ENCODE results near the gene CCDC92B. TPM values are rescaled to one million over a fixed set of nuclear protein-coding genes. Genes with fewer than 3 reads are reported as not detected.
A peak's percentile ranks its signal among the peaks of the same experiment; 100 is the strongest.

Gene CCDC92B
- total and polyA plus RNA-seq, 2 of the 13 experiments (the other 11 are each of a cell fraction or from before 2014, with no cell fraction given): not detected

DNA sequence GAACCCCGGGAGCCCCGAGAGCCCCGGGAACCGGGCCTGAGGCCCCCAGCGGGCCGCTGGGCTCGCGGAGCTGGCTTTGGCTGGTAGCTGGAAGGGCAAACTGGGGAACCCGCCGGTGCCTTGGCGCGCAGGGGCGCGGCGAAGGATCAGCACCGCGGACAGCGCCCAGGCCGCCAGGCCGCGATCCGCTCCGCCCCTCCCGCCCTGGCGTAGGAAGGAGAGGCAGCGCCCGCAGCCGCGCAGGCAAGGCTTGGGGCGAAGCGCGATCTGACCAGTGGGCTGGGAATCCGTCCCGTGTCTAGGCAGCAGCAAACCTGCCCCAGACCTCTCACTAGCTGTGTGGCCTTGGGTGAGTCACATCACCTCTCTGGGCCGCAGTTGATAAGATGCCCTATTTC, 331 bp upstream of the CCDC92B start (continued):
- peak; percentile 98 for TF ChIP-seq BORCS8-MEF2B (CRISPR knock-in tag; IDR thresholded peaks at IDR 0.05)
- TF ChIP-seq, protein P1, sequence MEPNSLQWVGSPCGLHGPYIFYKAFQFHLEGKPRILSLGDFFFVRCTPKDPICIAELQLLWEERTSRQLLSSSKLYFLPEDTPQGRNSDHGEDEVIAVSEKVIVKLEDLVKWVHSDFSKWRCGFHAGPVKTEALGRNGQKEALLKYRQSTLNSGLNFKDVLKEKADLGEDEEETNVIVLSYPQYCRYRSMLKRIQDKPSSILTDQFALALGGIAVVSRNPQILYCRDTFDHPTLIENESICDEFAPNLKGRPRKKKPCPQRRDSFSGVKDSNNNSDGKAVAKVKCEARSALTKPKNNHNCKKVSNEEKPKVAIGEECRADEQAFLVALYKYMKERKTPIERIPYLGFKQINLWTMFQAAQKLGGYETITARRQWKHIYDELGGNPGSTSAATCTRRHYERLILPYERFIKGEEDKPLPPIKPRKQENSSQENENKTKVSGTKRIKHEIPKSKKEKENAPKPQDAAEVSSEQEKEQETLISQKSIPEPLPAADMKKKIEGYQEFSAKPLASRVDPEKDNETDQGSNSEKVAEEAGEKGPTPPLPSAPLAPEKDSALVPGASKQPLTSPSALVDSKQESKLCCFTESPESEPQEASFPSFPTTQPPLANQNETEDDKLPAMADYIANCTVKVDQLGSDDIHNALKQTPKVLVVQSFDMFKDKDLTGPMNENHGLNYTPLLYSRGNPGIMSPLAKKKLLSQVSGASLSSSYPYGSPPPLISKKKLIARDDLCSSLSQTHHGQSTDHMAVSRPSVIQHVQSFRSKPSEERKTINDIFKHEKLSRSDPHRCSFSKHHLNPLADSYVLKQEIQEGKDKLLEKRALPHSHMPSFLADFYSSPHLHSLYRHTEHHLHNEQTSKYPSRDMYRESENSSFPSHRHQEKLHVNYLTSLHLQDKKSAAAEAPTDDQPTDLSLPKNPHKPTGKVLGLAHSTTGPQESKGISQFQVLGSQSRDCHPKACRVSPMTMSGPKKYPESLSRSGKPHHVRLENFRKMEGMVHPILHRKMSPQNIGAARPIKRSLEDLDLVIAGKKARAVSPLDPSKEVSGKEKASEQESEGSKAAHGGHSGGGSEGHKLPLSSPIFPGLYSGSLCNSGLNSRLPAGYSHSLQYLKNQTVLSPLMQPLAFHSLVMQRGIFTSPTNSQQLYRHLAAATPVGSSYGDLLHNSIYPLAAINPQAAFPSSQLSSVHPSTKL (CRISPR knock-in tag; IDR thresholded peaks at IDR 0.05): peak; percentile 79
- TF ChIP-seq HMG20A (CRISPR knock-in tag; IDR thresholded peaks at IDR 0.05; ENCODE audit: borderline replicate concordance): peak; percentile 37; the same call in 1 of the 2 replicates
- no peak; the same call in 1 of the 2 replicates for TF ChIP-seq ZFP1 (CRISPR knock-in tag; IDR thresholded peaks at IDR 0.05)
- TF ChIP-seq, protein P2, sequence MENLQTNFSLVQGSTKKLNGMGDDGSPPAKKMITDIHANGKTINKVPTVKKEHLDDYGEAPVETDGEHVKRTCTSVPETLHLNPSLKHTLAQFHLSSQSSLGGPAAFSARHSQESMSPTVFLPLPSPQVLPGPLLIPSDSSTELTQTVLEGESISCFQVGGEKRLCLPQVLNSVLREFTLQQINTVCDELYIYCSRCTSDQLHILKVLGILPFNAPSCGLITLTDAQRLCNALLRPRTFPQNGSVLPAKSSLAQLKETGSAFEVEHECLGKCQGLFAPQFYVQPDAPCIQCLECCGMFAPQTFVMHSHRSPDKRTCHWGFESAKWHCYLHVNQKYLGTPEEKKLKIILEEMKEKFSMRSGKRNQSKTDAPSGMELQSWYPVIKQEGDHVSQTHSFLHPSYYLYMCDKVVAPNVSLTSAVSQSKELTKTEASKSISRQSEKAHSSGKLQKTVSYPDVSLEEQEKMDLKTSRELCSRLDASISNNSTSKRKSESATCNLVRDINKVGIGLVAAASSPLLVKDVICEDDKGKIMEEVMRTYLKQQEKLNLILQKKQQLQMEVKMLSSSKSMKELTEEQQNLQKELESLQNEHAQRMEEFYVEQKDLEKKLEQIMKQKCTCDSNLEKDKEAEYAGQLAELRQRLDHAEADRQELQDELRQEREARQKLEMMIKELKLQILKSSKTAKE (CRISPR knock-in tag; IDR thresholded peaks at IDR 0.05; ENCODE audit: borderline replicate concordance): peak; percentile 83
- TF ChIP-seq ZFP41 (CRISPR knock-in tag; IDR thresholded peaks at IDR 0.05; ENCODE audit: borderline replicate concordance): peak; percentile 87; the same call in 1 of the 2 replicates
- peak; percentile 90 for TF ChIP-seq SPEN (CRISPR knock-in tag; IDR thresholded peaks at IDR 0.05; ENCODE audit: low read depth)
- no peak for TF ChIP-seq CREB1 (IDR thresholded peaks at IDR 0.05)
- TF ChIP-seq CREB1 (CRISPR knock-in tag; IDR thresholded peaks at IDR 0.05): no peak
- TF ChIP-seq MBD4 (IDR thresholded peaks at IDR 0.05; ENCODE audit: borderline replicate concordance, low read length): no peak
- peak; percentile 73; the same call in 1 of the 2 replicates for TF ChIP-seq ZNF75D (CRISPR knock-in tag; IDR thresholded peaks at IDR 0.05; ENCODE audit: borderline replicate concordance)
- no peak for TF ChIP-seq ZFP62 (CRISPR knock-in tag; IDR thresholded peaks at IDR 0.05)
- TF ChIP-seq FLYWCH1 (CRISPR knock-in tag; IDR thresholded peaks at IDR 0.05): peak; percentile 93
- peak; percentile 92 for TF ChIP-seq ZFAT (CRISPR knock-in tag; conservative IDR thresholded peaks at IDR 0.05)
- TF ChIP-seq, protein P3, sequence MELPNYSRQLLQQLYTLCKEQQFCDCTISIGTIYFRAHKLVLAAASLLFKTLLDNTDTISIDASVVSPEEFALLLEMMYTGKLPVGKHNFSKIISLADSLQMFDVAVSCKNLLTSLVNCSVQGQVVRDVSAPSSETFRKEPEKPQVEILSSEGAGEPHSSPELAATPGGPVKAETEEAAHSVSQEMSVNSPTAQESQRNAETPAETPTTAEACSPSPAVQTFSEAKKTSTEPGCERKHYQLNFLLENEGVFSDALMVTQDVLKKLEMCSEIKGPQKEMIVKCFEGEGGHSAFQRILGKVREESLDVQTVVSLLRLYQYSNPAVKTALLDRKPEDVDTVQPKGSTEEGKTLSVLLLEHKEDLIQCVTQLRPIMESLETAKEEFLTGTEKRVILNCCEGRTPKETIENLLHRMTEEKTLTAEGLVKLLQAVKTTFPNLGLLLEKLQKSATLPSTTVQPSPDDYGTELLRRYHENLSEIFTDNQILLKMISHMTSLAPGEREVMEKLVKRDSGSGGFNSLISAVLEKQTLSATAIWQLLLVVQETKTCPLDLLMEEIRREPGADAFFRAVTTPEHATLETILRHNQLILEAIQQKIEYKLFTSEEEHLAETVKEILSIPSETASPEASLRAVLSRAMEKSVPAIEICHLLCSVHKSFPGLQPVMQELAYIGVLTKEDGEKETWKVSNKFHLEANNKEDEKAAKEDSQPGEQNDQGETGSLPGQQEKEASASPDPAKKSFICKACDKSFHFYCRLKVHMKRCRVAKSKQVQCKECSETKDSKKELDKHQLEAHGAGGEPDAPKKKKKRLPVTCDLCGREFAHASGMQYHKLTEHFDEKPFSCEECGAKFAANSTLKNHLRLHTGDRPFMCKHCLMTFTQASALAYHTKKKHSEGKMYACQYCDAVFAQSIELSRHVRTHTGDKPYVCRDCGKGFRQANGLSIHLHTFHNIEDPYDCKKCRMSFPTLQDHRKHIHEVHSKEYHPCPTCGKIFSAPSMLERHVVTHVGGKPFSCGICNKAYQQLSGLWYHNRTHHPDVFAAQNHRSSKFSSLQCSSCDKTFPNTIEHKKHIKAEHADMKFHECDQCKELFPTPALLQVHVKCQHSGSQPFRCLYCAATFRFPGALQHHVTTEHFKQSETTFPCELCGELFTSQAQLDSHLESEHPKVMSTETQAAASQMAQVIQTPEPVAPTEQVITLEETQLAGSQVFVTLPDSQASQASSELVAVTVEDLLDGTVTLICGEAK (IDR thresholded peaks at IDR 0.05): no peak
- TF ChIP-seq, protein P3 (CRISPR knock-in tag; IDR thresholded peaks at IDR 0.05): peak; percentile 92
- no peak for TF ChIP-seq BHLHE40 (IDR thresholded peaks at IDR 0.05; ENCODE audit: low read length)
